GM12873 (cell line): Measurements from ENCODE around the gene PPP2R3A.

Experiments used
- CTCF ChIP-seq: IDR thresholded peaks from 2 replicates; pipeline ENCODE4 v1.5.1; 2012; ENCODE audit warnings: low read depth, mild to moderate bottlenecking, moderate library complexity, low read length, control low read depth; ENCODE audit not compliant: insufficient read depth; ENCODE audit errors: missing control alignments

The PPP2R3A gene

GRCh38 chr3:135975053-135975452, 9.5 kb downstream of the PPP2R3A start:
- TF ChIP-seq CTCF = no peak

DNA sequence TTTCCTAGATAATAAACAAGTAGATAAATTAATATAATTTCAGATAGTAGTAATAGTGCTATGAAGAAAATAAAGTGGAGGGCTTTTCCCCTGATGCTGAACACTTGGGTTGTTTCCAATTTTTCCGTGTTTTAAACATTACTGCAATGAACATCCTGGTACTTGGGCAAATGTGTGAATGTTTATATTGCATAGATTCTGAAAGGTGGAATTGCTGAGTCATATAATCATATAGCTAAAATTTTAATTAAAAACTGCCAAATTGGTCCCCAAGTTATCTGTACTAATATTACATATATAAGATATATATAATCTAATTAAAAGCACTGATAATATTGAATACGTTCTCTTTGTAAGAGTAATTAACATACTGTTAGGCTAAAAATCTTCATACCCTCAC, 10.0 kb downstream of the PPP2R3A start:
- TF ChIP-seq CTCF = no peak

GRCh38 chr3:135980343-135980742, 14.8 kb downstream of the PPP2R3A start:
- TF ChIP-seq CTCF = no peak

DNA sequence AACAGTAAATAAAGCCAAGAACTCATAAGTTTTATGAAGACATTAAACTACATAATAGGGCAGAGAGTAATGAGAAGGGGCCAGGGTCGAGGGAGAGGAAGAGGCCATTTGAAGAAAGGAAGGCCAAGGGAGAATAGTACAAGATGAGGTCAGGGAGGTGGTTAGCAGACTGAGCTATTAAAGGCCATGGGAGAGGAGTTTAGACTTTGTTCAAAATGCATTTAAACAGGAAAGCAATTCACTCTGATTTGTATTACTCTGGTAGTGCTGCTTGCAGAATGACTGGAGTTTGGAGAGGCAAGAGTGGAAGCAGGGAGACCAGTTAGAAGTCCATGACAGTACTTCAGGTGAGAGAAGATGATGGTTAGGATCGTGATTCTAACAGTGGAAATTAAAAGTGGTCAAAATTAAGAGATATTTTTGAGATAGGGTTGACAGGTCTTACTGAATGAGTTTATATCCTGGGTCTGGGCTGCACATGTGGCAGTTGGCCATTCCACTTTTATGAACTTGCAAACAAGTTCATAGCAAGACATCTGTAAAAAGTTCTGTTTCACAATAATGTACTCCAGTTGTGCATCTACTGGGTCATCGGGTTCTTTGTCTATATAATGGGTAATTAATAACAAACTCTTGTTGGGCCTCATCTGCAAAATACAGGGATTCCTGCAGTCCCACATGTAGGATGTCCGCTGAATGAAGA, 16.3 kb downstream of the PPP2R3A start:
- no peak for TF ChIP-seq CTCF

GRCh38 chr3:135982404-135982761, 16.9 kb downstream of the PPP2R3A start:
- no peak for TF ChIP-seq CTCF

DNA sequence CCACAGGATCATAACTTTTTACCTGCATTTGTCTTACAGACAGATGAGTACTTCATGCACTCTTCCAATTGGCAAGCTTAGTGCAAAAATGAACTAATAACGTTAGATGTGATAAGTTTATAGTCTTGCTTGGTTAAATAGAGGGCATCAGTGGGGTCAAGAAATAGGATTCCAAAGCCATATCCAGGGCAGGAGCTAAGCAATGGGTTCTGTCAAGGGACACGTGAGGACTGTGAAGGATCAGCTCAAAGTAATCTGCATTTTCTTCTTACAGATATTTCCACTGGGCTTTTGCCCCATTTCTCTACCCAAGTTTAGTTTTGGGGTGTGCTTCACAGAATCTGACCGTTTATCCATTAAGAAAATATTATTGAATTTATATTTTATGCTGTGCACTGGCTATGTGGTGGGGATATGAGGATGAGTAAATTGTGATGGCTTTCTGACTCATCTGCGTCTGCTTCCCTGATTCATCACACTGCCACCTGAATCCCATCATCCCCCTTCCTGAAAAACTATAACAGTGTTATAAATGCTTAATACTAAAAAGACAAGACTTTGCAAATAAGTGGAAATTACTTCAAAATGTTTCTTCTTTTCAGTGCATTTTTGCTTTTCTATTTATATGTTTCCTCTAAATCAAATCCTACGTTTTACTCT, 17.5 kb downstream of the PPP2R3A start:
- no peak for TF ChIP-seq CTCF

DNA sequence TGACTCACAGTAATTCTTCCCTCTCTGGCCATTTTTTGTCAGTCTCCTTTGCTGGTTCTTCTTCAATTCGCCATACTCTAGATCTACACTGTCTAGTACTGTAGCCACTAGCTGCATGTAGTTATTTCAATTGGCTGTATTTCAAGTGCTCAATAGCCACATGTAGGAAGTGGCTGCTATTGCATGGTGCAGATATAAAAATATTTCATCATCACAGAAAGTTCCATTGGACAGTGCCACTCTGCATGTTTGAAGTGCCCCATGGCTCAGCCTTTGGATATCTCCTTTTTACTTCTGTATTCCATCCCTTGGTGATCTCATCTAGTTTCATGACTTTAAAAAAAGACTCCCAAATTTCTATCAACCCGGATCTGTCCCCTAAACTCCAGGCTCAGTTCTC, 22.1 kb downstream of the PPP2R3A start:
- TF ChIP-seq CTCF = no peak
